Glomerular visceral epithelial cell (primary cell): ENCODE data around the gene GJA8.
"Not testable (repeated sequence)": the region's sequence is repeated elsewhere in the genome, so short reads cannot be mapped to it uniquely, and the experiment has no call there.

Experiments used
- DNase-seq: peaks from one replicate; pipeline ENCODE4 v3.0.0-alpha.2; 2016; ENCODE audit errors: extremely low spot score

Gene GJA8

DNA sequence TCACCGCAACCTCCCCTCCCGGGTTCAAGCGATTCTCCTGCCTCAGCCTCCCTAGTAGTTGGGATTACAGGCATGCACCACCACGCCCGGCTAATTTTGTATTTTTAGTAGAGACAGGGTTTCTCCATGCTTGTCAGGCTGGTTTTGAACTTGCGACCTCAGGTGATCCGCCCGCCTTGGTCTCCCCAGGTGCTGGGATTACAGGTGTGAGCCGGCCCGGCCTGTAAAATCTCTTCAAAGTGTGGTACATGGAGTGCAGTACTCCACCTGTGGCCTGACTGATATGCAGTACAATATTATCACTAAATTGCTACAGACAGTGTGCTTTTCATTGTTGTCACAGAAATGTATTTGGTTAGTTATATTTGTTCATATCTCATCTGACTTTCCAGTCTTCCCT lies 25.1 kb downstream of the GJA8 start:
- not testable (repeated sequence) for DNase-seq

DNA sequence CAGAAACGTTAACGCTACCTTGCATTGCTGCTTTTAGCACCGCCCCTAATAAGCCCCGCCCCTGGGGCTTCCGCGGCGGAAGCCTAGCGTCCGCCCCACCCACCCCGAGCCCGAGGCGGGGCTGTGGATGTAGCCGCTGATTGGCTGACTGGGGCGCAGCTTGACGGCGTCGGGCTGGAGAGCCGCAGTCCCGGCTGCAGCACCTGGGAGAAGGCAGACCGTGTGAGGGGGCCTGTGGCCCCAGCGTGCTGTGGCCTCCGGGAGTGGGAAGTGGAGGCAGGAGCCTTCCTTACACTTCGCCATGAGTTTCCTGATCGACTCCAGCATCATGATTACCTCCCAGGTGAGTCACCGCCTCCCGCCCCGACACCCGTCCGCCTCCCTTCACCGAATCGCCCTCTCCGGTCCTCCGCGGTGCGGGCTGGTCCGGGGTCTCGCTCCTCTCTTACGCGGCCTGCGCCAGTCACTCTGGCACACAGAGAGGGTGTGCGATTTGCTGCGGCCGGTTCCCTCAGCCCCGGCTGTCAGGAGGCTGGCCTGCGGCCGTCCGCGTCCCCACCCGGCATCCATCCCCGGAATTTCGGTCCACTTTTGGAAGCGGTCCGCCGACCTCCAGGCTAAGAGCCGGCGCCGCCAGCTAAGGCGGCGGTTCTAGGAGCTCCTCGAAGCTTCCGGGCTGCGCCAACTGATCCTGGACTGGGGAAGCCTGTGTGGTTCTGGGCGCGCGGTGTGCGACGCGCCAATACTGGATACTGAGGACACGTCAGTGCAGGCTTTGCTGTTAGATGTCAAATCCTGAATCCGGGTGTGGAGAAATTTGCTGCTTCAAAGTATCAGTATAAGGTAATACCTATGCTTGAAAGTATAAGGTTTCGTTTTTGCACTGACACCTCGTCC lies 25.9 kb downstream of the GJA8 start, which contains the start of gene GPR89B:
TSS of gene GPR89B (plus strand) at position 185 of the 897 bp plus-strand sequence. CDS start at position 302, 117 bp downstream.
- DNase-seq = peak; percentile 93

DNA sequence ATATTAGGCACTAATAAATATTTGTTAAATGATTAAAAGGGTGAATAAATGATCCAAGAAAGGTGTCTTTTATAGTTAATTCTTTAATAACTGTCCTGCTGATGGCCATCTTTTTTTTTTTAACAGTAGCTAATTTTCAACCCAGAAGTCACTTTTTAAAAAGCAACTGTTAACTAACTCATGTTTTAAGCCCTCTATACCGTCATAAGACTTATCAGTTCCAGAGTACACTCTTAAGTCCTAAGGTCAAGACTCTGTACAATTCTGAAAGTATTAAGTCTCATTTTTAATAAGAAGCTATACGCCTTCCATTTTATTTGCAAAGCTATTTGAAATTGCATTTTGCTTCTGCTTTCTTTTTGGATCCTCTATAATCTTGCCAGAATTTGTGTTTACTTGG lies 28.5 kb downstream of the GJA8 start:
- DNase-seq = not testable (repeated sequence)

DNA sequence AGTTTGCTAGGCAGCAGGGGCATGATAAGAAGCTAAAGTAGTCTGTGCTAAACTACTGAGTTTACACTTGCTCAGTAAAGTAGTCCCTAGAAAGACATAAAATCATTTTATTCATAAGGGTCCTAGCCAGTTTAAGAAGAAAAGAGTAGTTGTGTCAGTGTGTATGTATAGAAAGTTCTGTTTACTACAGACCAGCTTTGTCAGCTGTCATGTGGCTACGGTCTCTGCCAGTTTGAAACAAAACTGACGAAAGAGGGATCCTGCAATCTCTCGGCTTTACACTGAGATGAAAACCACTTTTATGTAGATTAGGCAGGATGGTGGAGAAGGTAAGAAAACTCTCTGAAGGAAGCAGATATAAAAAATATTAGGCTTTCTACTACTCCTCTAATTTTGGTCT lies 32.7 kb downstream of the GJA8 start:
- DNase-seq = not testable (repeated sequence)

DNA sequence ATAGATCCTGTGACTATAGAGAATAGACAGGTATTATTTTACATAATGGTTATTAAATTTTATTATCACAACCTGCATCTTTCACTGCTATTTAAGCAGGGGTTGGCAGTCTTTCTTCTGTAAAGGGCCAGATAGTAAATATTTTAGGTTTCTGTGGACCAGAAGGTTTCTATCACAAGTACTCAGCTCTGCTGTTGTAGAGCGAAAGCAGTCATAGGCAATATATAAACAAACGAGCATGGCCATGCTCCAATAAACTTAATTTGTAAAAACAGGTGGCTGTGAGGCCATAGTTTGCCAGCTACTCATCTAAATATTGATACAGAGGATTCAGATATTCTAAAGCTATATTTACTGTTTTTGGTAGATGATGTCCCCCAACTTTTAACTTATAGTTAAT lies 37.9 kb downstream of the GJA8 start:
- DNase-seq = not testable (repeated sequence)

DNA sequence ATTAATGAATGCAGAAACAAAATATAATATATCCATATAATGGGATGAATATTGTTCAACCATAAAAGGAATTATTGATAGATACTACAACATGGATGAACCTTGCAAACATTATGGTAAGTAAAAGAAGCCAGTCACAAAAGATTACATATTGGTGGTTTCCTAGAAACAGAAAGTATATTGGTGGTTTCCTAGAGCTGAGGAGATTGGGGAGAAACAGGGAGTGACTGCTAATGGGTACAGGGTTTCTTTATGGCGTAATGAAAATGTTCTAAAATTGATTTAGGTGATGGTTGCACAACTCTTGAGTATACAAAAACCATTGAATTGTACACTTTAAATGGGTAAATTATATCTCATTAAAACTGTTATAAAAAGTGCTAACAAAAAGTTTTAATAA lies 40.0 kb downstream of the GJA8 start:
- not testable (repeated sequence) for DNase-seq

DNA sequence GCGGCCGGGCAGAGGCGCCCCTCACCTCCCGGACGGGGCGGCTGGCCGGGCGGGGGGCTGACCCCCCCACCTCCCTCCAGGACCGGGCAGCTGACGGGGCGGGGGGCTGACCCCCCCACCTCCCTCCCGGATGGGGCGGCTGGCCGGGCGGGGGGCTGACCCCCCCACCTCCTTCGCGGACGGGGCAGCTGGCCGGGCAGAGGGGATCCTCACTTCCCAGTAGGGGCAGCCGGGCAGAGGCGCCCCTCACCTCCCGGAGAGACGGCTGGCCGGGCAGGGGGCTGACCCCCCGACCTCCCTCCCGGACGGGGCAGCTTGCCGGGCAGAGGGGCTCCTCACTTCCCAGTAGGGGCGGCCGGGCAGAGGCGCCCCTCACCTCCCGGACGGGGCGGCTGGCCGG lies 46.9 kb downstream of the GJA8 start:
- DNase-seq = not testable (repeated sequence)
